ENCODE measurements around the gene CARM1. TPM values are rescaled to one million over a fixed set of nuclear protein-coding genes. Genes with fewer than 3 reads are reported as not detected.

Gene CARM1
- 9.2 and 14.3 TPM in 2 replicates for total RNA-seq

DNA sequence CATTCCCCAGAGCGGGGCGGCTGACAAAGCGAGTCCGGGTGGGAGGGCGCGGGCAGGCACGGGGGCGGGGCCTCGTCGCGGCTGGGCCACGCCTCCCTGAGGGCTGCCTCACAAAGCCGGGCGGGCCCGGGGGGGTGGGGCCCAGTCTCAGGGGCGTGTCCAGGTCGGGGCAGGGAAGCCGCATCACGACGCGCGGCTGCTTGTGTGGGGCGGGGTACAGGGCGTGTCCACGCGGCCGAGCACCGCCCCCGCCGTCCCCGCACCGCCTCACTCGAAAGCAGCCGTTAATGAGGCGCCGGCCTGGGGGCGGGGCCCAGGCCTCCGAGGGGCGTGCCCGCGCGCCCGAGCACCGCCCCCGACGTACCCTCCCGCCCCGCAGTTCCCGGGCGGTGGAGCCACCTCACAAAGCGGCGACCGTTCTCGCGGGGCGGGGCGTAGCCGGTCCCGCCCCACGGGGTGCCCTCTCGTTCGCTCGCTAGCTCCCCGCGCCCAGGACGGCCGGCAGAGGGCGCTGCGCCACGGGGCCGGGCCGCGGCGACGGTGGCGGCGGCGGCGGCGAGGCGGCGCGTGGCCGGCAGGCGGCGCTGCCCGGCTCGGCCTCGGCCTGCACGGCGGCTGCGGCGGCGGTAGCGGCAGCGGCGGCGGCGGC is at the start of gene CARM1:
Gene CARM1 (plus strand): TSS at position 599 of the 649 bp plus-strand sequence. CDS start 150 bp downstream, outside the sequence.
- peak within 1 kb of the TSS; percentile 93 for H3K4me3 ChIP-seq (ENCODE audit: low read depth, low read length)
- no peaks in the 10 kb centered on the region for H3K27me3 ChIP-seq (ENCODE audit: control insufficient read depth, insufficient read depth, low read length)
- DNase-seq (ENCODE audit: low read depth): peak; percentile 84
- H3K36me3 ChIP-seq (ENCODE audit: control insufficient read depth, insufficient read depth, low read length): no peaks in the 10 kb centered on the region
- TF ChIP-seq CTCF (IDR thresholded peaks at IDR 0.05; ENCODE audit: insufficient read depth, low read length, severe bottlenecking): peak; percentile 73
- no peak for FAIRE-seq

DNA sequence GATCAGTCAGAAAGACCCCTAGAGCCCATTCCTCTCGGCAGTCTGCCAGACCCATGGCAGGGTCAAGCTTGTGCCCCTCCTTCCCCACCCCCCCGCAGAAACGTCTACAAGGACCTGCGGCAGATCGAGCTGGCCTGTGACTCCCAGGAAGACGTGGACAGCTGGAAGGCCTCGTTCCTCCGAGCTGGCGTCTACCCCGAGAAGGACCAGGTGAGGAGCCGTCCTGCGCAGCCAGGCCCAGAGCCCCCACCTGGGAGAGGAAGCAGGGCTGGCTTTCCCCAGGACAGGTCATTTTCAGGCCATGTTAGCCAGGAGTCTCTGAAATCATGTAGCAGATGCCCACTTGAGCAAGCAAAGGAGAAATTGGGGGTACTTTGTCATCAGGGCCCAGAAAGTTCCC is 47.7 kb upstream of the CARM1 start:
- H3K4me3 ChIP-seq (ENCODE audit: low read depth, low read length): no peak overlapping the region
- peaks cover 19% of the 10 kb centered on the region for H3K36me3 ChIP-seq (ENCODE audit: control insufficient read depth, insufficient read depth, low read length)
- FAIRE-seq: no peak
- TF ChIP-seq CTCF (IDR thresholded peaks at IDR 0.05; ENCODE audit: insufficient read depth, low read length, severe bottlenecking): no peak
- no peak for DNase-seq (ENCODE audit: low read depth)
- H3K27me3 ChIP-seq (ENCODE audit: control insufficient read depth, insufficient read depth, low read length): no peaks in the 10 kb centered on the region

- Histone ChIP-seq H3K27me3 (ENCODE audit: control insufficient read depth, insufficient read depth, low read length) (no peaks in the 10 kb centered on the region), H3K4me3 (ENCODE audit: low read depth, low read length) (no peak overlapping the region), H3K36me3 (ENCODE audit: control insufficient read depth, insufficient read depth, low read length) (peaks cover 21% of the 10 kb centered on the region)
- TF ChIP-seq CTCF (IDR thresholded peaks at IDR 0.05; ENCODE audit: insufficient read depth, low read length, severe bottlenecking): no peak
- FAIRE-seq (no peak), DNase-seq (ENCODE audit: low read depth) (no peak)
Observed at GRCh38 chr19:10826231-10826630, 45.1 kb upstream of the CARM1 start.

- no peak for DNase-seq (ENCODE audit: low read depth)
- H3K27me3 ChIP-seq (ENCODE audit: control insufficient read depth, insufficient read depth, low read length): no peaks in the 10 kb centered on the region
- no peak for TF ChIP-seq CTCF (IDR thresholded peaks at IDR 0.05; ENCODE audit: insufficient read depth, low read length, severe bottlenecking)
- FAIRE-seq: no peak
- peaks cover 23% of the 10 kb centered on the region for H3K36me3 ChIP-seq (ENCODE audit: control insufficient read depth, insufficient read depth, low read length)
- H3K4me3 ChIP-seq (ENCODE audit: low read depth, low read length): no peak overlapping the region
Observed at GRCh38 chr19:10826846-10827245, 44.5 kb upstream of the CARM1 start.

DNA sequence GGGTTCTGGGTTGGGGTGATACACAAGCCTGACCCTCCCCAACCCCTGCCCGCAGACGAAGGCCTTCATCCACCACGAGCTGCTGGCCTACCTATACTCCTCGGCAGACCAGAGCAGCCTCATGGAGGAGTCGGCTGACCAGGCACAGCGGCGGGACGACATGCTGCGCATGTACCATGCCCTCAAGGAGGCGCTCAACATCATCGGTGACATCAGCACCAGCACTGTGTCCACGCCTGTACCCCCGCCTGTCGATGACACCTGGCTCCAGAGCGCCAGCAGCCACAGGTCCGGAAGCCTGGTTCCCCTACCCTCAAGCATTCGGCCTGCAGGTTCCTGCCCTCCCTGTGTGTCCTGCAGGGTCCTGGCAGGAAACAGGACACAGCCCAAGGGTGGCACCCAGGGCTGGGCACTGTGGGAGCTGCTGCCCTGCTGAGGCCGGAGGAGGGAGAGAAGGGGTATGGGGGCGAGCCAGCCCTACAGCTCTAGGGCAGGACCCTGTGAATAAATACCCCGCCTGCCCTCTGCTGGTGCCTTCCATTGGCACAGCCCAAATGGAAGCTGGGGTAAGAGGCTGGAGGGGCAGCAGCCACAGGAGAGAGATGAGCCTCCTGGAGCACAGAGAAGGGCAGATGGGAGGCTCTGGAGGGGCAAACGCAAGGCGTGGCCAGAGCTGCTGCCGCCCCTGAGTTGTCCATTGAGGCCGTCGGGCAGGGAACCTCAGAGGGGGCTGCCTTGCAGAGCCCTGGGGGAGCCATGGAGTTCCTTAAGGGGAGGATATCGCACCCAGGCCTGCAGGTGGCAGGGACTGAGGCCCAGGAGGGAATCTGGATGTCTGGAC is 42.2 kb upstream of the CARM1 start:
- DNase-seq (ENCODE audit: low read depth): no peak
- TF ChIP-seq CTCF (IDR thresholded peaks at IDR 0.05; ENCODE audit: insufficient read depth, low read length, severe bottlenecking): no peak

More for the DNA sequence above, 42.2 kb upstream of the CARM1 start:
- H3K4me3 ChIP-seq (ENCODE audit: low read depth, low read length): no peak overlapping the region
- no peaks in the 10 kb centered on the region for H3K27me3 ChIP-seq (ENCODE audit: control insufficient read depth, insufficient read depth, low read length)
- peaks cover 21% of the 10 kb centered on the region for H3K36me3 ChIP-seq (ENCODE audit: control insufficient read depth, insufficient read depth, low read length)
- FAIRE-seq: no peak

Data from bronchial epithelial cell (primary cell).